HEK293 (cell line): ENCODE measurements around the gene SLC22A14.

Experiments
- CTCF ChIA-PET: fragments of 350-600 bp; formaldehyde crosslinking; extraction: SDS; loops from one replicate; lab custom pipeline; 2021; ENCODE audit warnings: antibody characterized with exemption; lab: Yijun Ruan, JAX
- POLR2A ChIA-PET: fragments of 300-600 bp; formaldehyde crosslinking; extraction: SDS; loops from one replicate; lab custom pipeline; 2020; ENCODE audit warnings: antibody characterized with exemption, inconsistent platforms; lab: Yijun Ruan, JAX
- H3K27ac ChIP-seq: fragments of 200-500 bp; sonication (Bioruptor generic); 2 replicates; pipeline ENCODE4 v1.5.1; 2014; ENCODE audit warnings: low read depth, low read length, control low read depth, inconsistent platforms; ENCODE audit errors: extremely low read depth
- H3K36me3 ChIP-seq, 2 experiments: fragments of 200-500 bp in 1 of 2; sonication (Bioruptor generic) in 1 of 2; 1 replicate in 1 of 2; 2 replicates in 1 of 2; pipeline ENCODE4 v1.5.1; 2014 to 2017; ENCODE audit warnings: inconsistent platforms in 2 of 2, low read length in 2 of 2; ENCODE audit not compliant: control insufficient read depth in 2 of 2, insufficient read depth in 1 of 2
- H3K4me1 ChIP-seq: fragments of 200-500 bp; sonication (Bioruptor generic); 2 replicates; pipeline ENCODE4 v1.5.1; 2014; ENCODE audit warnings: mild to moderate bottlenecking, low read length, inconsistent platforms; ENCODE audit not compliant: control insufficient read depth, insufficient read depth
- H3K4me3 ChIP-seq: 2 replicates; pipeline ENCODE4 v1.5.1; 2011; ENCODE audit warnings: low read depth, mild to moderate bottlenecking, control low read depth, low read length, moderate library complexity
- H3K9me3 ChIP-seq: fragments of 200-500 bp; sonication (Bioruptor generic); 2 replicates; pipeline ENCODE4 v1.5.1; 2014; ENCODE audit warnings: low read depth, low read length, inconsistent platforms; ENCODE audit not compliant: control insufficient read depth, insufficient read depth
- BCL11A ChIP-seq: fragments of 450-650 bp; formaldehyde crosslinking; IDR thresholded peaks from 2 replicates; pipeline ENCODE4 v1.5.1; 2016; ENCODE audit warnings: low read depth, missing biosample characterization, missing genetic modification characterization
- GLI4 ChIP-seq: fragments of 450-650 bp; formaldehyde crosslinking; IDR thresholded peaks from 2 replicates; pipeline ENCODE4 v1.5.1; 2016; ENCODE audit warnings: missing biosample characterization, missing genetic modification characterization
- GLIS1 ChIP-seq: fragments of 450-650 bp; formaldehyde crosslinking; IDR thresholded peaks from 2 replicates; pipeline ENCODE4 v1.5.1; 2016; ENCODE audit warnings: missing biosample characterization, missing genetic modification characterization
- MYNN ChIP-seq: fragments of 450-650 bp; formaldehyde crosslinking; IDR thresholded peaks from 2 replicates; pipeline ENCODE4 v1.5.1; 2016; ENCODE audit warnings: missing biosample characterization, missing genetic modification characterization, borderline replicate concordance
- ZNF133 ChIP-seq: fragments of 450-650 bp; formaldehyde crosslinking; IDR thresholded peaks from 2 replicates; pipeline ENCODE4 v1.5.1; 2016; ENCODE audit warnings: missing biosample characterization, missing genetic modification characterization
- ZNF146 ChIP-seq: fragments of 450-650 bp; formaldehyde crosslinking; IDR thresholded peaks from 2 replicates; pipeline ENCODE4 v1.5.1; 2016; ENCODE audit warnings: missing biosample characterization, missing genetic modification characterization
- ZNF16 ChIP-seq: fragments of 450-650 bp; formaldehyde crosslinking; IDR thresholded peaks from 2 replicates; pipeline ENCODE4 v1.5.1; 2016; ENCODE audit warnings: low read depth, missing biosample characterization, missing genetic modification characterization
- ZNF169 ChIP-seq: fragments of 450-650 bp; formaldehyde crosslinking; IDR thresholded peaks from 2 replicates; pipeline ENCODE4 v1.5.1; 2016; ENCODE audit warnings: missing biosample characterization, missing genetic modification characterization
- ZNF175 ChIP-seq: fragments of 450-650 bp; formaldehyde crosslinking; IDR thresholded peaks from 2 replicates; pipeline ENCODE4 v1.5.1; 2016; ENCODE audit warnings: missing biosample characterization, missing genetic modification characterization
- ZNF2 ChIP-seq: fragments of 450-650 bp; formaldehyde crosslinking; IDR thresholded peaks from 2 replicates; pipeline ENCODE4 v1.5.1; 2016; ENCODE audit warnings: missing biosample characterization, missing genetic modification characterization
- ZNF211 ChIP-seq: fragments of 450-650 bp; formaldehyde crosslinking; IDR thresholded peaks from 2 replicates; pipeline ENCODE4 v1.5.1; 2016; ENCODE audit warnings: low read depth, missing biosample characterization, missing genetic modification characterization
- ZNF292 ChIP-seq: fragments of 450-650 bp; formaldehyde crosslinking; IDR thresholded peaks from 2 replicates; pipeline ENCODE4 v1.5.1; 2016; ENCODE audit warnings: low read depth, missing biosample characterization, missing genetic modification characterization, borderline replicate concordance
- ZNF335 ChIP-seq: fragments of 450-650 bp; formaldehyde crosslinking; conservative IDR thresholded peaks from 2 replicates; pipeline ENCODE4 v1.5.1; 2016; ENCODE audit warnings: missing biosample characterization, missing genetic modification characterization
- ZNF391 ChIP-seq: fragments of 450-650 bp; formaldehyde crosslinking; IDR thresholded peaks from 2 replicates; pipeline ENCODE4 v1.5.1; 2016; ENCODE audit warnings: low read depth, missing biosample characterization, missing genetic modification characterization, borderline replicate concordance
- ZNF473 ChIP-seq: fragments of 450-650 bp; formaldehyde crosslinking; IDR thresholded peaks from 2 replicates; pipeline ENCODE4 v1.5.1; 2017; ENCODE audit warnings: missing biosample characterization, missing genetic modification characterization
- ZNF521 ChIP-seq: fragments of 450-650 bp; formaldehyde crosslinking; IDR thresholded peaks from 2 replicates; pipeline ENCODE4 v1.5.1; 2017; ENCODE audit warnings: missing biosample characterization, mild to moderate bottlenecking, missing genetic modification characterization
- ZNF549 ChIP-seq: fragments of 450-650 bp; IDR thresholded peaks from 2 replicates; pipeline ENCODE4 v1.5.1; 2018; ENCODE audit warnings: missing biosample characterization, missing genetic modification characterization, mild to moderate bottlenecking, inconsistent platforms, moderate library complexity
- ZNF558 ChIP-seq: fragments of 450-650 bp; formaldehyde crosslinking; IDR thresholded peaks from 2 replicates; pipeline ENCODE4 v1.5.1; 2016; ENCODE audit warnings: missing biosample characterization, missing genetic modification characterization
- ZNF585B ChIP-seq: fragments of 450-650 bp; formaldehyde crosslinking; IDR thresholded peaks from 2 replicates; pipeline ENCODE4 v1.5.1; 2016; ENCODE audit warnings: missing biosample characterization, missing genetic modification characterization
- ZNF670 ChIP-seq: fragments of 450-650 bp; formaldehyde crosslinking; IDR thresholded peaks from 2 replicates; pipeline ENCODE4 v1.5.1; 2016; ENCODE audit warnings: missing biosample characterization, missing genetic modification characterization, low read depth
- ZXDB ChIP-seq: fragments of 450-650 bp; formaldehyde crosslinking; IDR thresholded peaks from 2 replicates; pipeline ENCODE4 v1.5.1; 2016; ENCODE audit warnings: missing biosample characterization, missing genetic modification characterization
- TF ChIP-seq, protein P1 (sequence below): fragments of 450-650 bp; formaldehyde crosslinking; IDR thresholded peaks from 2 replicates; pipeline ENCODE4 v1.5.1; 2016; ENCODE audit warnings: missing biosample characterization, missing genetic modification characterization
- TF ChIP-seq, protein P2 (sequence below): fragments of 450-650 bp; formaldehyde crosslinking; IDR thresholded peaks from 2 replicates; pipeline ENCODE4 v1.5.1; 2016; ENCODE audit warnings: missing biosample characterization, missing genetic modification characterization
- TF ChIP-seq, protein P3 (sequence below): fragments of 450-650 bp; formaldehyde crosslinking; IDR thresholded peaks from 2 replicates; pipeline ENCODE4 v1.5.1; 2017; ENCODE audit warnings: missing biosample characterization, missing genetic modification characterization
- TF ChIP-seq, protein P4 (sequence below): fragments of 450-650 bp; formaldehyde crosslinking; IDR thresholded peaks from 2 replicates; pipeline ENCODE4 v1.5.1; 2017; ENCODE audit warnings: missing biosample characterization, missing genetic modification characterization

SLC22A14 gene

DNA sequence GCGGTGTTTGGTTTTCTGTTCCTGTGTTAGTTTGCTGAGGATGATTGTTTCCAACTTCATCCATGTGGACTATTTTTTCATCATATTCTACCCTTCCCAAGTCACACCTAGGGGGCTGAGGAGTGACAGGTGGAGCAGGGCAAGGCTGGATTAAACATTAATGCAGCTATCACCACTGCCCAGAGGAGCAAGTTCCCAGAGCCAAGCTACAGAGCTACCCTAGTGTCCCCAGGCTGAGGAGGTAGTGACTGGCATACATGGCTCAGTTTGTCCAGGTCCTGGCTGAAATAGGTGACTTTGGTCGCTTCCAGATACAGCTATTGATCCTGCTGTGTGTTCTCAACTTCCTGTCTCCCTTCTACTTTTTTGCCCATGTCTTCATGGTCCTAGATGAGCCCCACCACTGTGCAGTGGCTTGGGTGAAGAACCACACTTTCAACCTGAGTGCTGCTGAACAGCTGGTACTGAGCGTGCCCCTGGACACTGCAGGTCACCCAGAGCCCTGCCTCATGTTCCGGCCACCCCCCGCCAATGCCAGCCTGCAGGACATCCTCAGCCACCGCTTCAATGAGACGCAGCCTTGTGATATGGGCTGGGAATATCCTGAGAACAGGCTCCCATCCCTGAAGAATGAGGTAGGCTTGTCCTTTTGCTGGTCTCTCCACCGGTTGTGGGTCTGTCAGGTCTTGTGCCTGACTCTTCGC, 16.3 kb upstream of the SLC22A14 start, which contains the start of gene SLC22A13 (continued):
- TF ChIP-seq, protein P1, sequence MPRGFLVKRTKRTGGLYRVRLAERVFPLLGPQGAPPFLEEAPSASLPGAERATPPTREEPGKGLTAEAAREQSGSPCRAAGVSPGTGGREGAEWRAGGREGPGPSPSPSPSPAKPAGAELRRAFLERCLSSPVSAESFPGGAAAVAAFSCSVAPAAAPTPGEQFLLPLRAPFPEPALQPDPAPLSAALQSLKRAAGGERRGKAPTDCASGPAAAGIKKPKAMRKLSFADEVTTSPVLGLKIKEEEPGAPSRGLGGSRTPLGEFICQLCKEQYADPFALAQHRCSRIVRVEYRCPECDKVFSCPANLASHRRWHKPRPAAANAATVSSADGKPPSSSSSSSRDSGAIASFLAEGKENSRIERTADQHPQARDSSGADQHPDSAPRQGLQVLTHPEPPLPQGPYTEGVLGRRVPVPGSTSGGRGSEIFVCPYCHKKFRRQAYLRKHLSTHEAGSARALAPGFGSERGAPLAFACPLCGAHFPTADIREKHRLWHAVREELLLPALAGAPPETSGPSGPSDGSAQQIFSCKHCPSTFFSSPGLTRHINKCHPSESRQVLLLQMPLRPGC (tag by site-specific recombination), result no peak
- TF ChIP-seq ZNF292 (tag by site-specific recombination), result no peak
- TF ChIP-seq, protein P2, sequence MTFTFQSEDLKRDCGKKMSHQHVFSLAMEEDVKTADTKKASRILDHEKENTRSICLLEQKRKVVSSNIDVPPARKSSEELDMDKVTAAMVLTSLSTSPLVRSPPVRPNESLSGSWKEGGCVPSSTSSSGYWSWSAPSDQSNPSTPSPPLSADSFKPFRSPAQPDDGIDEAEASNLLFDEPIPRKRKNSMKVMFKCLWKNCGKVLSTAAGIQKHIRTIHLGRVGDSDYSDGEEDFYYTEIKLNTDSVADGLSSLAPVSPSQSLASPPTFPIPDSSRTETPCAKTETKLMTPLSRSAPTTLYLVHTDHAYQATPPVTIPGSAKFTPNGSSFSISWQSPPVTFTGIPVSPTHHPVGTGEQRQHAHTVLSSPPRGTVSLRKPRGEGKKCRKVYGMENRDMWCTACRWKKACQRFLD (tag by site-specific recombination), result no peak
- no peak for TF ChIP-seq ZNF211 (tag by site-specific recombination)
- no peak for TF ChIP-seq BCL11A (tag by site-specific recombination)
- TF ChIP-seq ZNF473 (tag by site-specific recombination), result no peak

DNA sequence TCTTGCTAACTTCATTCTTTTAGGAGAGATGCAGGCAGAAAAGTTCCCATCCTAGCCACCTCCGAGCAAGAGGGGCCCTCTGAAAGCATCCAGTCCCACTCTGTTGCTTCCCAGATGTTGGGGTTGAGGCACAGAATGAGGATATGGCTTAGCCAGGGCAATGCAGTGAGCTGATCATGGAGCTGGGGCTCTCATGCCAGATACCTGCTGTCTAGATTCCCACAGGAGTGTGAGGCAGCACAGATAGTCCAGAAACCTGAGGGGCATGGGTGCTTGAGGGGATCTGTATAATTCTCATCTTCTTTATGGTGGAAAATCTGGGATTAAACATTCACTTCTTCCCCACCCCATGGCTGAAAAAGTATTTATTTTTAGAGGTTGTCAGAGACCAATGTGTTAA, 15.3 kb upstream of the SLC22A14 start:
- H3K4me1 ChIP-seq, result no peaks in the 10 kb centered on the region
- TF ChIP-seq ZNF169 (tag by site-specific recombination) (no peak), ZNF335 (tag by site-specific recombination) (no peak), ZNF549 (no peak), ZNF2 (no peak), ZNF585B (no peak), MYNN (tag by site-specific recombination) (no peak), ZXDB (tag by site-specific recombination) (no peak), GLI4 (no peak), ZNF16 (tag by site-specific recombination) (no peak)
- TF ChIP-seq, protein P3, sequence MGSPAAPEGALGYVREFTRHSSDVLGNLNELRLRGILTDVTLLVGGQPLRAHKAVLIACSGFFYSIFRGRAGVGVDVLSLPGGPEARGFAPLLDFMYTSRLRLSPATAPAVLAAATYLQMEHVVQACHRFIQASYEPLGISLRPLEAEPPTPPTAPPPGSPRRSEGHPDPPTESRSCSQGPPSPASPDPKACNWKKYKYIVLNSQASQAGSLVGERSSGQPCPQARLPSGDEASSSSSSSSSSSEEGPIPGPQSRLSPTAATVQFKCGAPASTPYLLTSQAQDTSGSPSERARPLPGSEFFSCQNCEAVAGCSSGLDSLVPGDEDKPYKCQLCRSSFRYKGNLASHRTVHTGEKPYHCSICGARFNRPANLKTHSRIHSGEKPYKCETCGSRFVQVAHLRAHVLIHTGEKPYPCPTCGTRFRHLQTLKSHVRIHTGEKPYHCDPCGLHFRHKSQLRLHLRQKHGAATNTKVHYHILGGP (tag by site-specific recombination), result no peak
- TF ChIP-seq, protein P4, sequence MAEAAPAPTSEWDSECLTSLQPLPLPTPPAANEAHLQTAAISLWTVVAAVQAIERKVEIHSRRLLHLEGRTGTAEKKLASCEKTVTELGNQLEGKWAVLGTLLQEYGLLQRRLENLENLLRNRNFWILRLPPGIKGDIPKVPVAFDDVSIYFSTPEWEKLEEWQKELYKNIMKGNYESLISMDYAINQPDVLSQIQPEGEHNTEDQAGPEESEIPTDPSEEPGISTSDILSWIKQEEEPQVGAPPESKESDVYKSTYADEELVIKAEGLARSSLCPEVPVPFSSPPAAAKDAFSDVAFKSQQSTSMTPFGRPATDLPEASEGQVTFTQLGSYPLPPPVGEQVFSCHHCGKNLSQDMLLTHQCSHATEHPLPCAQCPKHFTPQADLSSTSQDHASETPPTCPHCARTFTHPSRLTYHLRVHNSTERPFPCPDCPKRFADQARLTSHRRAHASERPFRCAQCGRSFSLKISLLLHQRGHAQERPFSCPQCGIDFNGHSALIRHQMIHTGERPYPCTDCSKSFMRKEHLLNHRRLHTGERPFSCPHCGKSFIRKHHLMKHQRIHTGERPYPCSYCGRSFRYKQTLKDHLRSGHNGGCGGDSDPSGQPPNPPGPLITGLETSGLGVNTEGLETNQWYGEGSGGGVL (tag by site-specific recombination), result no peak
- POLR2A ChIA-PET, result no interaction called here
- no peaks in the 10 kb centered on the region for H3K9me3 ChIP-seq
- no peak overlapping the region for H3K27ac ChIP-seq
- no peak overlapping the region for H3K4me3 ChIP-seq
- CTCF ChIA-PET, result no interaction called here
- no peaks in the 10 kb centered on the region for H3K36me3 ChIP-seq

DNA sequence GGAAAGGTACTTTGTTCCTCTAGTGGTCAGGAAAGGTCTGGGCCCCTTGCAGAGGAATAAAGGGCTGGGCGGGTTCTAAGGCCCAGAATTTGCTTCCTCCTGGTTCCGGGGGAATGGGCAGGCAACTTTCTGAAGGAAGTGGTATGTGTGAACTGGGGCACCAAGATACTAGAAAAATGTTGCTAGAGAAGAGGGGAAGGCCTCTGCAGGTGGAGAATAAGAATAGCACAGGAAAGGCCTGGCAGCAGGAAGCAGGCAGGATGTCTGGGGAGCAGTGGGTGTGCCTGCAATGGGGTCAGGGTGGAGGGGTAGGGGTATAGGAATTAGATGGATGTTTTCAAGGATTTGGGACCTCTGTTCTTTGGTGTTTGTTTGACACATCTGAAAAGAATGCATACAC, 14.4 kb upstream of the SLC22A14 start:
- TF ChIP-seq ZNF670 (tag by site-specific recombination) (no peak), ZNF521 (tag by site-specific recombination) (no peak), ZNF146 (tag by site-specific recombination) (no peak), ZNF133 (tag by site-specific recombination) (no peak), ZNF391 (tag by site-specific recombination) (no peak), ZNF175 (tag by site-specific recombination) (no peak), GLIS1 (tag by site-specific recombination) (no peak), ZNF558 (no peak)
- no peak overlapping the region for H3K27ac ChIP-seq
- no peak overlapping the region for H3K4me3 ChIP-seq
- ChIA-PET CTCF (no interaction called here), POLR2A (no interaction called here)
- no peaks in the 10 kb centered on the region for H3K4me1 ChIP-seq
- no peaks in the 10 kb centered on the region for H3K9me3 ChIP-seq
- no peaks in the 10 kb centered on the region for H3K36me3 ChIP-seq
